NOMO-1 (cell line): Measurements from ENCODE around the gene RNASE13.

Experiments used
- DNase-seq, 2 experiments: peaks; one replicate each; lab custom pipeline; 2025; ENCODE audit not compliant: unreplicated experiment in 2 of 2; lab: John Stamatoyannopoulos, UW

The RNASE13 gene

GRCh38 chr14:21034707-21035106 lies at the start of gene RNASE13:
RNASE13 (minus strand) TSS chr14:21034807; CDS start chr14:21034288, 519 bp downstream.
- no peak for DNase-seq

DNA sequence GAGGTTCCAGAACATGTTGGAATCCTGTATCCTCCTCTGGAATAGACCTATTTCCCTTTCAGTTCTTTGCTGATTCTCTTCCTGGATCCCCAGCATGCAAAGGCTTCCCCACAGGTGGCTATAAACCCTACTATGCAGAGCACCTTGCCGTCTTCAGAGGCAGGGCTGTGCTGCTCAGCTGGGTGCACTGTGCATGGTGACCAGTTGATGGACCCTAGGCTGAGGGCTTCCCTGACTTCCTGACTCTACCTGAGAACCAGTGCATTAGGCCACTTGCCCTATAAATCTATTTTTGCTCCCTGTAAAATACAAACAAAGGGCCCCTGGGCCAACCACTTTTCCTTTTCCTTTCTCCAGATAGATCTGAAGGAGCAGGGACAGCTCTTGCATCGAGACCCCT lies 49.8 kb upstream of the RNASE13 start:
- no peak for DNase-seq

- DNase-seq, result no peak
Observed at GRCh38 chr14:21083565-21084325, 49.1 kb upstream of the RNASE13 start.

DNA sequence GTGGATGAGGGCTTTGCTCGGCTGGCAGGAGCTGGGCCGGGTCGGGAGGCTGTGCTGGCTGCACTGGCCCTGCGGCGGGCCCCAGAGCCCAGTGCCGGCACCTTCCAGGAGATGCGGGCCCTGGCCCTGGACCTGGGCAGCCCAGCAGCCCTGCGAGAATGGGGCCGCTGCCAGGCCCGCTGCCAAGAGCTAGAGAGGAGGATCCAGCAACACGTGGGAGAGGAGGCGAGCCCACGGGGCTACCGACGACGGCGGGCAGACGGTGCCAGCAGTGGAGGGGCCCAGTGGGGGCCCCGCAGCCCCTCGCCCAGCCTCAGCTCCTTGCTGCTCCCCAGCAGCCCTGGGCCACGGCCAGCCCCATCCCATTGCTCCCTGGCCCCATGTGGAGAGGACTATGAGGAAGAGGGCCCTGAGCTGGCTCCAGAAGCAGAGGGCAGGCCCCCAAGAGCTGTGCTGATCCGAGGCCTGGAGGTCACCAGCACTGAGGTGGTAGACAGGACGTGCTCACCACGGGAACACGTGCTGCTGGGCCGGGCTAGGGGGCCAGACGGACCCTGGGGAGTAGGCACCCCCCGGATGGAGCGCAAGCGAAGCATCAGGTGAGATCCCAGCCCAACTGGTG lies 47.0 kb upstream of the RNASE13 start:
- DNase-seq, result no peak

DNA sequence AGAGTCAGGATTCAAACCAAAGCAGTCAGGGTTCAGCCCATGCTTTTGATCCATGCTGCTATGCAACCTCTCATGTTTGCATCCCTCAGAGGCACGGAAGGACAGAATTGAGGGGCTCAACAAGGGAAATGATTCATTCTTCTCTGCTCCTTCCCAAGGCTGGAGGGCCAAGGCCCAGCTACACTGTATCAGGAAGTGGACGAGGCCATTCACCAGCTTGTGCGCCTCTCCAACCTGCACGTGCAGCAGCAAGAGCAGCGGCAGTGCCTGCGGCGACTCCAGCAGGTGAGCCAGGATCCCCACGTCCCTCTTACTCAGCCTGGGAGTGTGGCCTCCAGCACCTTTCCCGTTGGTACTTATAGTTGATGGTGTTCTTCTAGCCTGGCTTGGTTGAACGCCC lies 44.1 kb upstream of the RNASE13 start:
- no peak for DNase-seq

DNA sequence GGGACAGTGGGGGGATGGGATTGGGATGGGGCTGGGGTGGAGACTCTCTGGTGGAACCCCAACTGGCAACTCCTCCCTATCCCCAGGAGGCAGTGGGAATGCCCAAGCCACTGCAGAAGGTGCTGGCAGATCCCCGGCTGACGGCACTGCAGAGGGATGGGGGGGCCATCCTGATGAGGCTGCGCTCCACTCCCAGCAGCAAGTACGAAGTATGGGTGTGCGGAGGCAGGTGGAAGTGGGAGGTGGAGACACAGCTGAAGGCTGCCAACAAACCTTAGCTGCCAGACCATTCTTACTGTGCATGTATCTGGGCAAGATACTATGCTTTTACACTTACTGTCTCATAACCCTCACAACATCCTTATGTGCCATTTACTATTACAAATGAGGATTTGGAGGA lies 43.7 kb upstream of the RNASE13 start:
- DNase-seq, result no peak

DNA sequence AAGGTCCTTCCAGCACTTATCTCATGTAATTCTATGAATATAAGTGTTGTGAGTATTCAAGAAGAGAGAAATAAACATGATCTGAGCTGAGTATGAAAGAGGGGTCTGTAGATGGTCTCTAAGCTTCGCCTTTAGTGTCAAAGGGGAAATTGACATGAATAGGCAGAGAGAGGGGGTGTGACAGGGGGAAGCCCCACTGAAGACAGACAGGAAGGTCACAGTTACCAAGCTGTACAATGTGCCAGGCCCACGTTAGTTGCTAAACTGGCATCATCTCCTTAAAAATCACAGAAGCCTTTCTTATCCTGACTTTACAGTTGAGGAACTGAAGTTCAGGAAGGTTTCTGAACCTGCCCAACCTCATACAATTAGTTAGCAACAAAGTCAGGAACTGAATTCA lies 43.1 kb upstream of the RNASE13 start:
- DNase-seq, result no peak

DNA sequence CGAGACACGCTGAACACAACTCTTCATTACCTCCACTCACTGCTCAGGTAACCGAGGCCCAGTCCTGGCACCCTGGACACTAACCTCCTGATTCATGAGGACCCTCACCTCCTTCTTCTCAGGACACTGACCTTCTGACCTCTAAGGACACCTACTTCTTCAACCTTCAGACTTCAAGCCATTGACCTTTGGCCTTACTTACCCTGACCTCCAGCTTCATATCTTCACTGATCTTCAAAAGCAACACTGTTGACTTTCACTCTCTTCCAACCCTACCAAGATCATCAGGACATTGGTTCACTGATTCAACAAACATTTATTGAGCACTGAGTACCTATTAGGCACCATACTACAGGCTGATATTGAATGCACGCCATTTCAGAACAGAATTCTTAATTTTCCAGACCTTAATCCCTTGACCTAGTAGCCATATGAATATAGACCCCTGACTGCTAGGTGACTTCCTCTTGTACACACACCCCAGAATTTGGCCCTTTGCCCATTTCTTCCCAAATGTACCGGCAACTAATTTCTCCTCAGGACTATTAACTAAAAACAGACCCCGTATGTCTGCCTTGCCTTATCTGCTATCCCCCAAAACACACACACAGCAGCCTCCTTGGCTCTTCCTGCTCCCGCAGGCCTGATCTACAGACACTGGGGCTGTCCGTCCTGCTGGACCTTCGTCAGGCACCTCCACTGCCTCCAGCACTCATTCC lies 41.3 kb upstream of the RNASE13 start:
- DNase-seq, result no peak

GRCh38 chr14:21074398-21075272 lies 40.0 kb upstream of the RNASE13 start:
- DNase-seq, result no peak

GRCh38 chr14:21073921-21074320 lies 39.3 kb upstream of the RNASE13 start:
- DNase-seq, result no peak

- DNase-seq, result no peak
Observed at GRCh38 chr14:21072781-21073339, 38.3 kb upstream of the RNASE13 start.

DNA sequence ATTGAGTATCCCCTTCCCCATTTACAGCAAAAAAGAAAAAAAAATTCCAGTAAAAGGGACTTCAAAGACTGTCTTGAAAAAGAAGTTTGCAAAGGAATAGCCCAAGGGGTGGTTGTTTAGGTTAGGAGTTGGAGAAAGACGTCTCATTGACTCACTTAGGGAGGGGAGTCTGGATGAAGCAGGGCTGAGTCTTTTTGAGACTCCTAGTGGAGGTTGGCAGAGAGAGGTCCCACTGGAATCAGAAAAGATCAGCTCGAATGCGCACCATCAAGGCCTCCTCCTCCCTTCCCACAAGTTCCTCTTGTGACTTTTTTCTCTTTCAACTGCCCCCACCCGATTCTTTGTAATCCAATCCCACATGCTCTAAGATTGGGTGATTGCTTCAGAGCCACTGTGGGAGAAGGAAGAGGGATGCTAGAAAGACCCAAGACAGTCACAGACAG lies 37.4 kb upstream of the RNASE13 start:
- DNase-seq, result peak; percentile 52 to 70

DNA sequence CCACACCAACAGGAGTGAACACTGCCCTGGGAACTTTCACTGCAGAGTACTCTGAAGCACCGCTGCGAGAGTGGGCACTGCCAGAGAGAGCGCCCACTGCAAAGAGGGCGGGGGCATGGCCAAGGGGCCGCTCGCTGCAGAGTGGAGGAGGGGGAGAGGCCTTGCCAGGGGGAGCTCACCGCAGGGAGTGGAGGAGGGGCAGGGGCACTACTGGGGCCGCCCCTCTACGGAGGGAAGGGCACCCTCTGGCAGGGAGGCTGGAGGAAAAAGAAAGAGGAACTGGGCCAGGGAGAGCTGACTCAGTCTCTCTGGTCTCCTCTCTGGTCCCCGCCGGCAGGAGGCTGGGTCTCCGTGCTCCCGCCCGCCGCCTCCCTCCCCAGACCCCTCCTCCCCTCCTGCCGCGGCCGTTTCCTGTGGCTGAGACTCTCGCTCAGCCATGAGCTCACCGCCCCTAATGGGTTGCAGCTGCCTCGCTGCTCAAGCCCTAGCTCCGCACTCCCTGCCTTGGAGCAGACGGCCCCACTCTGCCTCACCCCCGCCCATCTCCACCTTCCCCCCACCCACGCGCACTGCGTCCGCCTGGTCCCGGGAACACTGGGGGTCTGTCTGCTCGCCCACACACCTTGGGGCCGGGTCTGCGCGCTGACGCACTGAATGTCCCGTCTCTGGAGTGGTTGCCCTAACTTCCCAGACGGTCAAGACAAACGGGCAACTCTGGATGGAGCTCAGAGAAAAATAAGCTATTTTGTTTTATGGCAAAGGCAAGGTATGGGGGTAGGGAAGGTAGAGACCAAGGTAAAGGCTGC lies 36.8 kb upstream of the RNASE13 start:
- peak; percentile 90 to 94 for DNase-seq

GRCh38 chr14:21070610-21071224 lies 36.1 kb upstream of the RNASE13 start:
- peak in 1 of 2 experiments; percentile 61 for DNase-seq

DNA sequence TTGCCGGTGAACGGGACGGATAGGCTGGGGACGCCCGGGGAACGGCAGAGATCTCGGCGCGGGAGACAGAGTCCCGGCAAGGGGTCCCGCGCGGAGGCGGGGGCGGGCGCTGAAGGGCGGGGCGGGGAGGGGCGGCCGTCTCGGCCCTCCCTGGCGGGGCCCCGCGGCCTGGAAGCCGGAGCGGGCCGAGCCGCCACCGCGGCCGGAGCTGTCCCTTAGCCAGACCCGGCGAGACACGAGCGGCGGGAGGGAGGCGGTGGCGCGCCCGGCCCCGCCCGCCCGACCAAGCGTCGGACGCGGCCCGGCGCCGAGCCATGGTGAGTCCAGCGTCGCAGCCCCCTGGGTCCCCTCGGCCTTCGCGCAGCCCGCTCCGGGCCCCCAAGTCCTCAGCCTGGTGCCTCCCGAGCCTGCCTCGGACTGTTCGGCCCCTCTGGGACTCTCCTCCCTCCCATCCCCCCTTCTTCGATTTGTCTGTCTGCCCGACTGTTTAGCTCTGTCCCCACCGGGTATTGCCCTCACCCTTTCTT lies 35.5 kb upstream of the RNASE13 start, which contains the start of gene ARHGEF40:
Gene ARHGEF40 (plus strand): TSS at position 222 of the 527 bp plus-strand sequence. CDS start 93 bp downstream, at position 315.
- peak; percentile 13 to 26 for DNase-seq

DNA sequence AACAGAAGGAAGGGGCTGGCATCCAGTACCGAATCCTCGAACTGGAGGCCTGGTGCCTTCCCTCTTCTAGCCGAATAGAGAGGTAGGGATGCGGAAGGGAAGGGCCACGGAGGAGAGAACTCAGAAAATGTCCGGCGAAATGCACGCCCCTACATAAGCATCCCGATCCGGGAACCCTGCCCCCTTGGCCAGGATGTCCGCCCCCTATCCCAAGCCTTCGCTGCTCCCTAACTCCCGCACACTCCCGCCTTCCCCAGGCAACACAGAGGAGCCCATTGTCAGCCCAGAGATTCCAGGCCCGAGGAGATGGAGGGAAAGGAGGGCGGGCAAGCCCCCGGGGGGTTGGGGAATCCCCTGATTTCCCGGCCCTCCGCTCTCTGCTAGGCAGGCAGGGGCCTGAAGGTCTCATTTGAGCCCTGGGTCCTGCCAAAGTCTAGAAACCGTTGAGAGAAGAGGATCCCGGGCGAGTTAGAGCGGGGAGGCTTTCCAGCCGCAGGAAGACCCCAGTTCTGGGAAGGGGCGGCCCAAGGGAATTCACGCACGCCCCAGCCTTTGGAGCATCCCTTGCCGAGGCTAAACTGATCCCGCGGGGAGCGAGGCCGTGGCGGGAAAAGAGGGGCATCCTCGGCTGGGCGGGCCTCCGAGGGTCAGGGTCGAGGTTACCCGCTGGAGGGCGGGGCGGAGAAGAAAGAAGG lies 34.9 kb upstream of the RNASE13 start:
- no peak for DNase-seq

GRCh38 chr14:21068521-21069387 lies 34.1 kb upstream of the RNASE13 start:
- DNase-seq, result peak; percentile 65 to 79
